Activated T-helper 1 cell treated with anti-CD3 and anti-CD28 coated beads, Interleukin-12 subunit alpha, Interleukin-12 subunit beta, Interleukin-2, Interleukin-4 antibody, amounts not matched to agents 30 ng/mL and 10 ng/mL and 1 ng/mL, durations not matched to agents 14 hours and 24 hours and 36 hours (primary cell): ENCODE data around the gene KSR2. TPM values are rescaled to one million over a fixed set of nuclear protein-coding genes. Genes with fewer than 3 reads are reported as not detected.
"Not testable (repeated sequence)": the region's sequence is repeated elsewhere in the genome, so short reads cannot be mapped to it uniquely, and the experiment has no call there.

Experiments
- DNase-seq: peaks from one replicate; pipeline ENCODE4 v3.0.0; 2021; ENCODE audit warnings: low spot score
- H3K27ac Mint-ChIP-seq: one replicate; pipeline ENCODE4 v1.8.0; 2021; ENCODE audit warnings: mild to moderate bottlenecking, mixed read lengths
- H3K27me3 Mint-ChIP-seq: one replicate; pipeline ENCODE4 v1.8.0; 2022; ENCODE audit warnings: mild to moderate bottlenecking, moderate library complexity, mixed read lengths; ENCODE audit not compliant: insufficient read depth
- H3K36me3 Mint-ChIP-seq: one replicate; pipeline ENCODE4 v1.8.0; 2021; ENCODE audit warnings: low read depth, mixed read lengths
- H3K4me1 Mint-ChIP-seq: one replicate; pipeline ENCODE4 v1.8.0; 2021; ENCODE audit warnings: low read depth, mixed read lengths
- H3K4me3 Mint-ChIP-seq: one replicate; pipeline ENCODE4 v1.8.0; 2021; ENCODE audit warnings: mild to moderate bottlenecking, moderate library complexity, mixed read lengths
- H3K9me3 Mint-ChIP-seq: one replicate; pipeline ENCODE4 v1.8.0; 2021; ENCODE audit warnings: mixed read lengths
- intact Hi-C: fragments of 100-400 bp; cut with micrococcal nuclease; formaldehyde crosslinking; loops from one replicate; pipeline ENCODE4 v1.15.1; 2024
- total RNA-seq: library from RNA; stranded (reverse); gene quantifications from 2 replicates; pipeline ENCODE4 v1.2.3, GENCODE V29; 2022

Gene KSR2
- total RNA-seq, 1 donor from 2014 or later: 0.08 TPM

- intact Hi-C loops: no loop called here
- no peaks in the 10 kb centered on the region for H3K9me3 Mint-ChIP-seq
- H3K27ac Mint-ChIP-seq: no peak overlapping the region
- H3K36me3 Mint-ChIP-seq: no peaks in the 10 kb centered on the region
- H3K27me3 Mint-ChIP-seq: no peaks in the 10 kb centered on the region
- no peaks in the 10 kb centered on the region for H3K4me1 Mint-ChIP-seq
- no peak for DNase-seq
- H3K4me3 Mint-ChIP-seq: no peak overlapping the region
Observed at GRCh38 chr12:117662620-117663395, 306.0 kb downstream of the KSR2 start.

GRCh38 chr12:117662220-117662619 lies 306.6 kb downstream of the KSR2 start:
- Mint-ChIP-seq H3K9me3 (no peaks in the 10 kb centered on the region), H3K4me3 (no peak overlapping the region), H3K27ac (no peak overlapping the region), H3K36me3 (no peaks in the 10 kb centered on the region), H3K27me3 (no peaks in the 10 kb centered on the region), H3K4me1 (no peaks in the 10 kb centered on the region)
- no peak for DNase-seq
- intact Hi-C loops: no loop called here

GRCh38 chr12:117661471-117661870 lies 307.3 kb downstream of the KSR2 start:
- intact Hi-C loops: no loop called here
- Mint-ChIP-seq H3K27me3 (no peaks in the 10 kb centered on the region), H3K36me3 (no peaks in the 10 kb centered on the region), H3K4me1 (no peaks in the 10 kb centered on the region), H3K9me3 (no peaks in the 10 kb centered on the region), H3K4me3 (no peak overlapping the region), H3K27ac (no peak overlapping the region)
- no peak for DNase-seq

GRCh38 chr12:117660896-117661295 lies 307.9 kb downstream of the KSR2 start:
- no peak overlapping the region for H3K27ac Mint-ChIP-seq
- H3K9me3 Mint-ChIP-seq: no peaks in the 10 kb centered on the region
- no peaks in the 10 kb centered on the region for H3K36me3 Mint-ChIP-seq
- intact Hi-C loops: no loop called here
- H3K27me3 Mint-ChIP-seq: no peaks in the 10 kb centered on the region
- no peak overlapping the region for H3K4me3 Mint-ChIP-seq
- no peaks in the 10 kb centered on the region for H3K4me1 Mint-ChIP-seq
- no peak for DNase-seq

- no peak for DNase-seq
- H3K4me1 Mint-ChIP-seq: no peaks in the 10 kb centered on the region
- no peaks in the 10 kb centered on the region for H3K27me3 Mint-ChIP-seq
- H3K36me3 Mint-ChIP-seq: no peaks in the 10 kb centered on the region
- H3K9me3 Mint-ChIP-seq: no peaks in the 10 kb centered on the region
- no peak overlapping the region for H3K4me3 Mint-ChIP-seq
- no peak overlapping the region for H3K27ac Mint-ChIP-seq
- intact Hi-C loops: no loop called here
Observed at GRCh38 chr12:117658226-117658625, 310.6 kb downstream of the KSR2 start.

- no peaks in the 10 kb centered on the region for H3K36me3 Mint-ChIP-seq
- H3K4me1 Mint-ChIP-seq: no peaks in the 10 kb centered on the region
- no peak overlapping the region for H3K4me3 Mint-ChIP-seq
- H3K9me3 Mint-ChIP-seq: peaks cover 4% of the 10 kb centered on the region
- intact Hi-C loops: no loop called here
- no peaks in the 10 kb centered on the region for H3K27me3 Mint-ChIP-seq
- H3K27ac Mint-ChIP-seq: no peak overlapping the region
- DNase-seq: no peak
Observed at GRCh38 chr12:117649796-117650195, 319.0 kb downstream of the KSR2 start.

GRCh38 chr12:117646520-117646919 lies 322.3 kb downstream of the KSR2 start:
- no peaks in the 10 kb centered on the region for H3K4me1 Mint-ChIP-seq
- intact Hi-C loops: no loop called here
- H3K27ac Mint-ChIP-seq: no peak overlapping the region
- no peak for DNase-seq
- no peaks in the 10 kb centered on the region for H3K27me3 Mint-ChIP-seq
- no peak overlapping the region for H3K4me3 Mint-ChIP-seq
- peaks cover 4% of the 10 kb centered on the region for H3K9me3 Mint-ChIP-seq
- no peaks in the 10 kb centered on the region for H3K36me3 Mint-ChIP-seq

- Mint-ChIP-seq H3K36me3 (no peaks in the 10 kb centered on the region), H3K27me3 (no peaks in the 10 kb centered on the region), H3K9me3 (no peaks in the 10 kb centered on the region), H3K4me3 (no peak overlapping the region), H3K4me1 (no peaks in the 10 kb centered on the region), H3K27ac (no peak overlapping the region)
- intact Hi-C loops: no loop called here
- DNase-seq: no peak
Observed at GRCh38 chr12:117645473-117645872, 323.3 kb downstream of the KSR2 start.

GRCh38 chr12:117643971-117644370 lies 324.8 kb downstream of the KSR2 start:
- intact Hi-C loops: no loop called here
- no peaks in the 10 kb centered on the region for H3K36me3 Mint-ChIP-seq
- H3K9me3 Mint-ChIP-seq: no peaks in the 10 kb centered on the region

GRCh38 chr12:117641885-117642284 lies 326.9 kb downstream of the KSR2 start:
- no peak overlapping the region for H3K27ac Mint-ChIP-seq
- intact Hi-C loops: no loop called here
- no peaks in the 10 kb centered on the region for H3K36me3 Mint-ChIP-seq
- no peak overlapping the region for H3K4me3 Mint-ChIP-seq
- peaks cover 10% of the 10 kb centered on the region for H3K9me3 Mint-ChIP-seq
- H3K4me1 Mint-ChIP-seq: no peaks in the 10 kb centered on the region
- no peak for DNase-seq
- H3K27me3 Mint-ChIP-seq: no peaks in the 10 kb centered on the region

More at GRCh38 chr12:117643971-117644370, 324.8 kb downstream of the KSR2 start:
- Mint-ChIP-seq H3K4me1 (no peaks in the 10 kb centered on the region), H3K4me3 (no peak overlapping the region), H3K27me3 (no peaks in the 10 kb centered on the region), H3K27ac (no peak overlapping the region)
- no peak for DNase-seq

- DNase-seq: no peak
- H3K27ac Mint-ChIP-seq: no peak overlapping the region
- no peaks in the 10 kb centered on the region for H3K36me3 Mint-ChIP-seq
- no peaks in the 10 kb centered on the region for H3K4me1 Mint-ChIP-seq
- H3K27me3 Mint-ChIP-seq: no peaks in the 10 kb centered on the region
- H3K9me3 Mint-ChIP-seq: peaks cover 10% of the 10 kb centered on the region
- intact Hi-C loops: no loop called here
- H3K4me3 Mint-ChIP-seq: no peak overlapping the region
Observed at GRCh38 chr12:117640511-117640910, 328.3 kb downstream of the KSR2 start.

- intact Hi-C loops: no loop called here
- no peak overlapping the region for H3K27ac Mint-ChIP-seq
- no peak for DNase-seq
- no peaks in the 10 kb centered on the region for H3K36me3 Mint-ChIP-seq
- no peaks in the 10 kb centered on the region for H3K4me1 Mint-ChIP-seq
- no peaks in the 10 kb centered on the region for H3K27me3 Mint-ChIP-seq
- H3K4me3 Mint-ChIP-seq: no peak overlapping the region
- peaks cover 3% of the 10 kb centered on the region for H3K9me3 Mint-ChIP-seq
Observed at GRCh38 chr12:117629454-117629853, 339.3 kb downstream of the KSR2 start.

GRCh38 chr12:117628711-117629110 lies 340.1 kb downstream of the KSR2 start:
- H3K4me3 Mint-ChIP-seq, H3K9me3 Mint-ChIP-seq, H3K27me3 Mint-ChIP-seq, intact Hi-C loops, H3K4me1 Mint-ChIP-seq, H3K27ac Mint-ChIP-seq, H3K36me3 Mint-ChIP-seq, DNase-seq: not testable (repeated sequence)

GRCh38 chr12:117622741-117623140 lies 346.0 kb downstream of the KSR2 start:
- Mint-ChIP-seq H3K36me3 (no peaks in the 10 kb centered on the region), H3K4me3 (no peak overlapping the region), H3K4me1 (no peaks in the 10 kb centered on the region), H3K27ac (no peak overlapping the region), H3K27me3 (no peaks in the 10 kb centered on the region), H3K9me3 (peaks cover 10% of the 10 kb centered on the region)
- intact Hi-C loops: no loop called here
- no peak for DNase-seq
